Myocyte (in vitro differentiated cells): ENCODE measurements around the gene TNFRSF25. TPM values are rescaled to one million over a fixed set of nuclear protein-coding genes. Genes with fewer than 3 reads are reported as not detected.

ENCODE experiments used
- DNase-seq: peaks from one replicate; pipeline ENCODE4 v3.0.0-alpha.2; 2012; ENCODE audit warnings: low read depth
- microRNA-seq: library from miRNA; unstranded; fragments of <30 nt; microRNA quantifications from one replicate; pipeline ENCODE4, GENCODE V29; 2016
- total RNA-seq: library from RNA; depleted of rRNA; stranded (reverse); fragments of >200 nt; gene quantifications from 2 replicates; pipeline ENCODE4 v1.2.3, GENCODE V29; 2014

The TNFRSF25 gene
- total RNA-seq, 1 donor from 2014 or later: 24.4 TPM

GRCh38 chr1:6419804-6420453, 46.0 kb downstream of the TNFRSF25 start, which contains the start of gene HES2:
TSS of gene HES2 (minus strand) at chr1:6419919. CDS start at chr1:6419820, 99 bp downstream.
- DNase-seq: peak; percentile 39

- no peak for DNase-seq
Observed at GRCh38 chr1:6419397-6419803, 46.6 kb downstream of the TNFRSF25 start.

- DNase-seq: no peak
Observed at GRCh38 chr1:6418668-6419396, 47.1 kb downstream of the TNFRSF25 start.

- no peak for DNase-seq
Observed at GRCh38 chr1:6417961-6418667, 47.9 kb downstream of the TNFRSF25 start.

GRCh38 chr1:6416906-6417305, 49.1 kb downstream of the TNFRSF25 start:
- no peak for DNase-seq

GRCh38 chr1:6416295-6416656, 49.7 kb downstream of the TNFRSF25 start:
- DNase-seq: no peak

GRCh38 chr1:6414881-6415626, 50.9 kb downstream of the TNFRSF25 start:
- DNase-seq: no peak

GRCh38 chr1:6414443-6414844, 51.5 kb downstream of the TNFRSF25 start:
- peak; percentile 71 for DNase-seq

- no peak for DNase-seq
Observed at GRCh38 chr1:6412896-6413295, 53.1 kb downstream of the TNFRSF25 start.

Small RNA genes lying within 50 kb of the gene (microRNA-seq; reads per million reads assigned to microRNA genes)
- not detected for gene MIR4252

Other genes starting within 250 kb of the TNFRSF25 start
- 180 and 182 TPM in 2 replicates for gene ICMT, start 230.2 kb downstream of the TNFRSF25 start, total RNA-seq
- not detected in 2 replicates for gene HES3, start 222.0 kb downstream of the TNFRSF25 start, total RNA-seq
- gene GPR153, start 205.1 kb downstream of the TNFRSF25 start, total RNA-seq: 192 and 339 TPM in 2 replicates
- 18.7 and 35.2 TPM in 2 replicates for gene ACOT7, start 72.4 kb downstream of the TNFRSF25 start, total RNA-seq
- 12.5 and 24.4 TPM in 2 replicates for gene HES2, start 46.3 kb downstream of the TNFRSF25 start, total RNA-seq
- 0.03 and 0.31 TPM in 2 replicates for gene ESPN, start 41.4 kb downstream of the TNFRSF25 start, total RNA-seq
- 52.4 and 88.3 TPM in 2 replicates for gene PLEKHG5, start 25.5 kb upstream of the TNFRSF25 start, total RNA-seq
- 22.8 and 25.4 TPM in 2 replicates for gene NOL9, start 88.3 kb upstream of the TNFRSF25 start, total RNA-seq
- gene TAS1R1, start 89.1 kb upstream of the TNFRSF25 start, total RNA-seq: 7.5 and 8.0 TPM in 2 replicates
- 14.0 and 17.5 TPM in 2 replicates for gene ZBTB48, start 113.8 kb upstream of the TNFRSF25 start, total RNA-seq
- gene KLHL21, start 136.7 kb upstream of the TNFRSF25 start, total RNA-seq: 118 and 122 TPM in 2 replicates
- gene PHF13, start 147.6 kb upstream of the TNFRSF25 start, total RNA-seq: 7.4 and 9.6 TPM in 2 replicates
- gene THAP3, start 158.7 kb upstream of the TNFRSF25 start, total RNA-seq: 31.1 and 33.0 TPM in 2 replicates
- gene DNAJC11, start 235.6 kb upstream of the TNFRSF25 start, total RNA-seq: 25.0 and 35.2 TPM in 2 replicates